IMR-90 (cell line): Measurements from ENCODE around the gene TOX3.

Experiments
- CEBPB ChIP-seq: IDR thresholded peaks from 2 replicates; pipeline ENCODE4 v1.6.1; 2012; ENCODE audit warnings: low read depth, low read length, improper control_type of control experiment
- CTCF ChIP-seq: conservative IDR thresholded peaks from 2 replicates; pipeline ENCODE4 v1.5.1; 2012; ENCODE audit warnings: mild to moderate bottlenecking, low read depth, low read length, improper control_type of control experiment
- POLR2A ChIP-seq: IDR thresholded peaks from 2 replicates; pipeline ENCODE4 v1.6.1; 2012; ENCODE audit warnings: mild to moderate bottlenecking, low read depth, low read length
- RAD21 ChIP-seq: IDR thresholded peaks from 2 replicates; pipeline ENCODE4 v1.6.1; 2012; ENCODE audit warnings: low read length, improper control_type of control experiment

GRCh38 chr16:52578007-52578828 is 31.3 kb upstream of the TOX3 start:
- TF ChIP-seq CTCF (no peak), POLR2A (no peak), RAD21 (no peak), CEBPB (no peak)
